Mucosa of descending colon (tissue), 3 donors: ENCODE results near the gene ANTXR2. TPM values are rescaled to one million over a fixed set of nuclear protein-coding genes. Genes with fewer than 3 reads are reported as not detected.

Experiments used
- ATAC-seq: fragments of 200-7000 bp; cut with Tn5 transposase; one replicate; pipeline ENCODE4 v1.9.1; 2020; ENCODE audit warnings: mild to moderate bottlenecking, moderate library complexity
- DNase-seq, 3 donors: peaks; one replicate each; pipeline ENCODE4 v3.0.0-alpha.2; 2020
- H3K36me3 ChIP-seq: fragments of 200-600 bp; one replicate; pipeline ENCODE4 v1.8.0; 2021; ENCODE audit warnings: low read depth, mild to moderate bottlenecking
- H3K4me1 ChIP-seq: fragments of 200-600 bp; one replicate; pipeline ENCODE4 v1.8.0; 2021; ENCODE audit warnings: low read depth, mild to moderate bottlenecking
- H3K4me3 ChIP-seq: fragments of 200-600 bp; one replicate; pipeline ENCODE4 v1.8.0; 2021; ENCODE audit warnings: mild to moderate bottlenecking
- H3K9me3 ChIP-seq: fragments of 200-600 bp; one replicate; pipeline ENCODE4 v1.8.0; 2021; ENCODE audit warnings: mild to moderate bottlenecking
- intact Hi-C, 2 donors: fragments of 100-400 bp; cut with DNase I in 1 of 2; cut with micrococcal nuclease in 1 of 2; formaldehyde crosslinking; loops; one replicate each; pipeline versions ENCODE4 v1.11.0 to v1.11.1; 2022; cut with DNase I, micrococcal nuclease
- total RNA-seq, 3 donors: library from RNA; stranded (reverse); fragmentation: NEBNext Ultra II Directional in 2 of 3; extraction: Animal tissue kit (Norgen Biotek cat#: 25700) in 2 of 3; gene quantifications; one replicate each; pipeline versions ENCODE4 v1.2.1 to v1.2.4, GENCODE V29; 2021 to 2023
- TF ChIP-seq, protein P1 (sequence below): fragments of 200-600 bp; IDR thresholded peaks from one replicate; pipeline ENCODE4 v1.8.0; 2022; ENCODE audit warnings: antibody characterized with exemption, mild to moderate bottlenecking
- donor health status: DM: no; HTN: no; CAD: no; lungs with moderate emphysema.
- donor health status: DM: no; HTN: no; CAD: no.
- donor health status: DM: no; HTN: yes; CAD: no.

The ANTXR2 gene
- total RNA-seq, 3 donors from 2014 or later: 83.2 to 276 (median 120) TPM

GRCh38 chr4:80071604-80072227 lies 1.3 kb downstream of the ANTXR2 start:
- Histone ChIP-seq H3K9me3 (no peaks in the 10 kb centered on the region), H3K4me3 (peak overlapping the region; percentile 69), H3K4me1 (peaks cover 8% of the 10 kb centered on the region), H3K36me3 (no peaks in the 10 kb centered on the region)
- intact Hi-C loops: loop anchor here in 1 of 2 donors (10.0 kb wide), 1 partner anchor 113 kb away; no protein-coding TSS in a partner anchor
- ATAC-seq (peak; percentile 1), DNase-seq (no peak)
- TF ChIP-seq, protein P1, sequence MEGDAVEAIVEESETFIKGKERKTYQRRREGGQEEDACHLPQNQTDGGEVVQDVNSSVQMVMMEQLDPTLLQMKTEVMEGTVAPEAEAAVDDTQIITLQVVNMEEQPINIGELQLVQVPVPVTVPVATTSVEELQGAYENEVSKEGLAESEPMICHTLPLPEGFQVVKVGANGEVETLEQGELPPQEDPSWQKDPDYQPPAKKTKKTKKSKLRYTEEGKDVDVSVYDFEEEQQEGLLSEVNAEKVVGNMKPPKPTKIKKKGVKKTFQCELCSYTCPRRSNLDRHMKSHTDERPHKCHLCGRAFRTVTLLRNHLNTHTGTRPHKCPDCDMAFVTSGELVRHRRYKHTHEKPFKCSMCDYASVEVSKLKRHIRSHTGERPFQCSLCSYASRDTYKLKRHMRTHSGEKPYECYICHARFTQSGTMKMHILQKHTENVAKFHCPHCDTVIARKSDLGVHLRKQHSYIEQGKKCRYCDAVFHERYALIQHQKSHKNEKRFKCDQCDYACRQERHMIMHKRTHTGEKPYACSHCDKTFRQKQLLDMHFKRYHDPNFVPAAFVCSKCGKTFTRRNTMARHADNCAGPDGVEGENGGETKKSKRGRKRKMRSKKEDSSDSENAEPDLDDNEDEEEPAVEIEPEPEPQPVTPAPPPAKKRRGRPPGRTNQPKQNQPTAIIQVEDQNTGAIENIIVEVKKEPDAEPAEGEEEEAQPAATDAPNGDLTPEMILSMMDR: no peak

- H3K36me3 ChIP-seq: no peaks in the 10 kb centered on the region
- H3K9me3 ChIP-seq: no peaks in the 10 kb centered on the region
- TF ChIP-seq, protein P1: no peak
- peaks cover 8% of the 10 kb centered on the region for H3K4me1 ChIP-seq
- intact Hi-C loops: loop anchor here in 1 of 2 donors (10.0 kb wide), 1 partner anchor 114 kb away; no protein-coding TSS in a partner anchor
- DNase-seq (peak in 1 of 3 donors; percentile 33), ATAC-seq (peak; percentile 51)
- peak overlapping the region; percentile 69 for H3K4me3 ChIP-seq
Observed at GRCh38 chr4:80070880-80071603, 2.0 kb downstream of the ANTXR2 start.

- TF ChIP-seq, protein P1: no peak
- Histone ChIP-seq H3K4me3 (no peak overlapping the region), H3K4me1 (peaks cover 8% of the 10 kb centered on the region), H3K36me3 (no peaks in the 10 kb centered on the region), H3K9me3 (no peaks in the 10 kb centered on the region)
- intact Hi-C loops: loop anchor here in 1 of 2 donors (10.0 kb wide), 1 partner anchor 115 kb away; no protein-coding TSS in a partner anchor
- no peak for ATAC-seq
- no peak for DNase-seq
Observed at GRCh38 chr4:80069837-80070731, 2.9 kb downstream of the ANTXR2 start.

DNA sequence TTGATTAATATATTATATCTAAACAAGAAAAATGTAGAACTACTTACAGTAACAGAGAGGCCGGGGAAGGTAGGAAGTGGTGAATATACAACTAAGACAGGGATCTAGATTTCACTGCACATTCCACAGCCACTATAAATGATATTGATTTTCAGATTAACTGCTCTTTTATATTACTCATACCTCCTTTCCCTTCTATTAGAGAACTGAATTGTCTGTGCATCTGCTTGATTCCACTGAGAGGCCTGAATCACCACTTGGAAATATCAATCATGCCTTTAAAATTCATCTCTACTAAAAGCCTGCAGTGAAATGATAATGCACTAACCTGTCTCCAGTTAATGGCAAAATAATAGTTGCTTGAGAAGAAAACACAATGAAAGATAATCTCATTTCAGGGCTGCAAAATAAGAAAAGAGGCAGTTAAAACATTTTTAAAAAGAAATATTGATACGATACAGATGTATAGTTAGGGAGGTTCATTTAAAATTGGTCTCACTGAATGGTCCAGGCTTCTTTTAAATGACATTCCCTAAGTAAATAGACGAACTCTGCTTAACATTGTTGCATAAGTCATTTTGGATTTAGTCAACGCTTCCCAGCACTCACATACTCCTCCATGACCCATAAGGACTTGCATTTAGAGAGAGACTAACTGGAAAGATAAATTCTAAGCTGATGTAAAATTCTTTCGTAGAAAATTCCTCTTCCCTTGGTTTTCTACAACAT lies 3.8 kb downstream of the ANTXR2 start:
- Histone ChIP-seq H3K4me3 (no peak overlapping the region), H3K9me3 (no peaks in the 10 kb centered on the region), H3K4me1 (peaks cover 8% of the 10 kb centered on the region), H3K36me3 (no peaks in the 10 kb centered on the region)
- ATAC-seq (no peak), DNase-seq (no peak)
- intact Hi-C loops: no loop called here
- TF ChIP-seq, protein P1: no peak

DNA sequence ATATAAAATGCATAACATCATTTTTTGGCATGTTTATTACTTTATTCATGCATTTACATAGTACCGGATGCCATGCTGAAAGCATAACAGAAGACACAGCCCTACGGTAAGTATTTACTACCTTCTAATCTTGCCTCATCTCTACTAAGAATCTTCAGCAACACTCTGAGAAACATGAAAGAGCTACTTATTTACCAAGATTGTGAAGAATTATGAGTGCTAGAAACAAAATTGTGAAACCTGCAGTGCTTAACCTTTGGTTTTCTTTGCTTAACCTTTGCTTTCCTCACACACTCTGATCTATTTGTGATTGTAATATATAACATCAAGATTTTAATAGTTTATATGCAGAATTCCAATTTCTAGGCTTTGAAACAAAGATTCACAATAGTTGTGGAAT lies 7.4 kb downstream of the ANTXR2 start:
- intact Hi-C loops: no loop called here
- TF ChIP-seq, protein P1: no peak
- no peaks in the 10 kb centered on the region for H3K4me1 ChIP-seq
- ATAC-seq: no peak
- no peaks in the 10 kb centered on the region for H3K36me3 ChIP-seq
- no peak for DNase-seq
- H3K9me3 ChIP-seq: no peaks in the 10 kb centered on the region
- no peak overlapping the region for H3K4me3 ChIP-seq
